ENCODE results near the gene AP3D1.

Gene AP3D1

DNA sequence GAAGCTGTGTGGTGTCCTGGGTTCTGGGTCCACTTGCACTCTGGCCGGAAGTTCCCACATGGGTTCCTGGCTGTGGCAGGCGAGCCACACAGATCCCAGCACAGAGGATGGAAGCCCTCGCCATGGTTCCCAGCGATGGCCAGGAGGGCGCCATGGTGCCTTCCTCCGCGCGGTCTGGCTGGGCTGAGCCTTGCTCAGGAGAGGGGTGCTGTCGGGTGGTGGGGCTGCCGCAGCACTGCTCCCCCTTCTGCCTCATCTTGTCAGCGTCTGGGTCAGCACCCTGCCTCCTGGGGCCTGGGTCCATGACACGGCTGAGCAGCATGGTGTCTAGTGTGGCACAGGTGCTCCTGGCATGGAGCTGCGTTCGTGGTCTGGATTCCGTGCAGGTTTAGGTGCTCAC, 45.9 kb upstream of the AP3D1 start:
- DNase-seq (ENCODE audit: low read depth) = no peak
- H3K4me3 ChIP-seq (ENCODE audit: low read depth, low read length) = no peak overlapping the region
- TF ChIP-seq POLR2A (IDR thresholded peaks at IDR 0.05; ENCODE audit: extremely low read depth, insufficient read length) = no peak
- TF ChIP-seq MYC (IDR thresholded peaks at IDR 0.05; ENCODE audit: low read depth, low read length) = no peak
- TF ChIP-seq, protein P1, sequence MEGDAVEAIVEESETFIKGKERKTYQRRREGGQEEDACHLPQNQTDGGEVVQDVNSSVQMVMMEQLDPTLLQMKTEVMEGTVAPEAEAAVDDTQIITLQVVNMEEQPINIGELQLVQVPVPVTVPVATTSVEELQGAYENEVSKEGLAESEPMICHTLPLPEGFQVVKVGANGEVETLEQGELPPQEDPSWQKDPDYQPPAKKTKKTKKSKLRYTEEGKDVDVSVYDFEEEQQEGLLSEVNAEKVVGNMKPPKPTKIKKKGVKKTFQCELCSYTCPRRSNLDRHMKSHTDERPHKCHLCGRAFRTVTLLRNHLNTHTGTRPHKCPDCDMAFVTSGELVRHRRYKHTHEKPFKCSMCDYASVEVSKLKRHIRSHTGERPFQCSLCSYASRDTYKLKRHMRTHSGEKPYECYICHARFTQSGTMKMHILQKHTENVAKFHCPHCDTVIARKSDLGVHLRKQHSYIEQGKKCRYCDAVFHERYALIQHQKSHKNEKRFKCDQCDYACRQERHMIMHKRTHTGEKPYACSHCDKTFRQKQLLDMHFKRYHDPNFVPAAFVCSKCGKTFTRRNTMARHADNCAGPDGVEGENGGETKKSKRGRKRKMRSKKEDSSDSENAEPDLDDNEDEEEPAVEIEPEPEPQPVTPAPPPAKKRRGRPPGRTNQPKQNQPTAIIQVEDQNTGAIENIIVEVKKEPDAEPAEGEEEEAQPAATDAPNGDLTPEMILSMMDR (IDR thresholded peaks at IDR 0.05; ENCODE audit: low read depth, low read length) = no peak
- TF ChIP-seq, protein P2, sequence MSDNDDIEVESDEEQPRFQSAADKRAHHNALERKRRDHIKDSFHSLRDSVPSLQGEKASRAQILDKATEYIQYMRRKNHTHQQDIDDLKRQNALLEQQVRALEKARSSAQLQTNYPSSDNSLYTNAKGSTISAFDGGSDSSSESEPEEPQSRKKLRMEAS (IDR thresholded peaks at IDR 0.05; ENCODE audit: low read depth, low read length) = no peak

DNA sequence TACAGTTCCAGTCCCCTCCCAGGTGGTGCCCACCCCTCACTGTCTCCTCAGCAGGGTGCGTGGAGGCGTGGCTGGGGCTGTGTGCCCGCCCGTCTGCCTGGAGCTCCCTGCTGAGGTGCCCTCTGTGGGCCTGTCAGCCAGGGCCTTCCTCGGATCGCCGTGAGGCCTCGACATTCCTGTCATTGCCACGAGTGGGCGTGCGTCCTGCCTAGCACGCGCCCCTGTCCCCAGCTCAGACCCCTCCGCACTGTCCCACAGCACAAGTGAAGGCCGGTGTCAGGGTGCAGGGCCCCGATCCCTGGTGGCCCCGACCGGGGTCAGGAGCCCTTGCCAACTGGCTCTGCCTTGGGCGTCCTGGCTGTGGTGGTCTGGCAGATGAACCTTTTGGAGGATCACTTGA, 44.5 kb upstream of the AP3D1 start:
- no peak overlapping the region for H3K4me3 ChIP-seq (ENCODE audit: low read depth, low read length)
- DNase-seq (ENCODE audit: low read depth) = no peak
- TF ChIP-seq, protein P1 (IDR thresholded peaks at IDR 0.05; ENCODE audit: low read depth, low read length) = no peak
- TF ChIP-seq MYC (IDR thresholded peaks at IDR 0.05; ENCODE audit: low read depth, low read length) = no peak
- TF ChIP-seq, protein P2 (IDR thresholded peaks at IDR 0.05; ENCODE audit: low read depth, low read length) = no peak
- no peak for TF ChIP-seq POLR2A (IDR thresholded peaks at IDR 0.05; ENCODE audit: extremely low read depth, insufficient read length)

DNA sequence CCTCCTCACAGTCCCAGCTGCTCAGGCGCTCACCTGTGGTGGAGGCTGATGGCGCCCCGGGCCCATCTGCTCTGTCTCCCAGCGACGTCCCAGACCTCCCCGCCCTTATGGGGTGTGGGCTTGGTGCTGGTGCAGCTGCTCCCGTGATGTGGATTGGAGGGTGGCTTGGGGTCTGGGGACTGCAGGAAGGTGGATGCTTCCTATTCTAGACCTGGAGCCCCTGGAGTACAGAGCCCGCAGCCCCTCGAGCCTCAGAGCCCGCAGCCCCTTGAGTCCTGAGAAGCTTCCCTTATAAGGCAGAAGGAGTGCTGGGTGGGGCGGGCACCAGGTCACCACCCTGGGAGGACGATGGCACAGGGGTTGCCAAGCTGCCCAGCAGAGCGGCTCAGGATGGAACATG, 44.0 kb upstream of the AP3D1 start:
- DNase-seq (ENCODE audit: low read depth) = no peak
- no peak overlapping the region for H3K4me3 ChIP-seq (ENCODE audit: low read depth, low read length)
- TF ChIP-seq, protein P2 (IDR thresholded peaks at IDR 0.05; ENCODE audit: low read depth, low read length) = no peak

DNA sequence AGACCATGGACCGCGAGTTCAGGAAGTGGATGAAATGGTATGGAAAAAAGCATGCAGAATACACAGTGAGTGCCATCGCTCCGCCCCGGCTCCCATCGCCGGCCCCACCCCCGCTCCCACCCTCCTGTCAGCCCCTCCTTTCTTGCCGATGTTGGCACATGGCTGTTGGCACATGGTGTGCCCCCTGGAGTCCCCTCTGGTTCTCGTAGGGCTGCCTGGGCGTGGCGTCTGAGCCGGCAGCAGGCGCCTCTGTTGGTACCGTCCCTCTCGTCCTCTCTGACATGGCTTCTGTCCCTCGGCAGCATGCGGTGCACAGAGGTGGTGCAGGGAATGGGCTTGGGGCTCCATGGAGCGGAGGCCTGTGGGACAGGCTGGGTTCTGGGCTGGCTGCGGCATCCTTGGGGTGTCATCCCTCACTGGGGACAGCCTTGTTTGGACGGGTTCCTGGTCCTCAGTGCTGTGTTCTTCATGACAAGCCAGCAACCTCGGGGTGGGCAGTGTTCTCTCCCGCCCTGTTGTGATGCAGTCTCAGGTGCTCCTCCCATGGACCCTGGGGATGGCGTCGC, 43.2 kb upstream of the AP3D1 start:
- DNase-seq (ENCODE audit: low read depth) = no peak
- no peak overlapping the region for H3K4me3 ChIP-seq (ENCODE audit: low read depth, low read length)
- TF ChIP-seq, protein P2 (IDR thresholded peaks at IDR 0.05; ENCODE audit: low read depth, low read length) = no peak
- TF ChIP-seq POLR2A (IDR thresholded peaks at IDR 0.05; ENCODE audit: extremely low read depth, insufficient read length) (no peak), MYC (IDR thresholded peaks at IDR 0.05; ENCODE audit: low read depth, low read length) (no peak)
- TF ChIP-seq, protein P1 (IDR thresholded peaks at IDR 0.05; ENCODE audit: low read depth, low read length) = no peak

DNA sequence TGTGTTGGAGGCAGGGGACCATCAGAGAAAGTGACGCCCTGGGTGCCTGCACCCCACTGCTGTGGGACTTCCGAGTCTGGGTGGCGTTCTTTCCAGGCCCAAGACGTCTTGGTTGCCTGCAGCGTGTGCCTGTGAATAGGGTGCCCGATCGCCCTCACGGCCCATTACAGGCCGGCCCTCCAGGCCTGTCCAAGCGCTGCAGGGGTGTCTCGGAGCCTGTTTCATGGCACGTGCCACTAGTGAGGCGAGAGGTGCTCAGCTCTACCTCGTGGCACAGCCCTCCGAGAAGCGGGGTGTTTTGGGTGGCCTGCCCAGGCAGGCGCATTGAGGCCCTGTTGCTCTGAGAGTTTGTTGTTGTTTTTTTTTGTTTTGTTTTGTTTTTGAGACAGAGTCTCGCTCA, 42.4 kb upstream of the AP3D1 start:
- TF ChIP-seq, protein P2 (IDR thresholded peaks at IDR 0.05; ENCODE audit: low read depth, low read length) = no peak
- TF ChIP-seq, protein P1 (IDR thresholded peaks at IDR 0.05; ENCODE audit: low read depth, low read length) = no peak
- TF ChIP-seq POLR2A (IDR thresholded peaks at IDR 0.05; ENCODE audit: extremely low read depth, insufficient read length) (no peak), MYC (IDR thresholded peaks at IDR 0.05; ENCODE audit: low read depth, low read length) (no peak)
- no peak overlapping the region for H3K4me3 ChIP-seq (ENCODE audit: low read depth, low read length)
- DNase-seq (ENCODE audit: low read depth) = no peak

DNA sequence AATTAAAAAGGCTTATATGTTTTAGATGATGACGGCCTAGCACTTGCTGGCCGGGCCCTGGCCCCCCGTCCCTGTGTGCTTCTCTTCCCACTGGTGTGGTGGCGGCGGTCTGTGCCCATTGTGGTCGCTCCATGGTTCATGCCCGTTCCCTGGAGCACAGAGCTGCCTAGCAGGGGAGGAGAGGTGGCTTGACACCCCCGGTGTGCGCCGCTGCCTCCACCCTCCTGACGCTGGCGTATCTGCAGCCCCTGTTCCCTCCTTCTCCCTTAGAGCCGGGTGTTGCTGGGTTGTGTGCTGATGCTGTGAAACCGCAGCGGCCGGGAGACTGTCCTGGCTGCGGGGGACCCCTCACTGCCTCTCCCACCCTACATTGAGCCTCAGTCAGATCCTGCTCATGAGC, 41.5 kb upstream of the AP3D1 start:
- H3K4me3 ChIP-seq (ENCODE audit: low read depth, low read length) = no peak overlapping the region
- TF ChIP-seq, protein P2 (IDR thresholded peaks at IDR 0.05; ENCODE audit: low read depth, low read length) = no peak
- TF ChIP-seq, protein P1 (IDR thresholded peaks at IDR 0.05; ENCODE audit: low read depth, low read length) = no peak
- TF ChIP-seq POLR2A (IDR thresholded peaks at IDR 0.05; ENCODE audit: extremely low read depth, insufficient read length) = no peak
- TF ChIP-seq MYC (IDR thresholded peaks at IDR 0.05; ENCODE audit: low read depth, low read length) = no peak
- no peak for DNase-seq (ENCODE audit: low read depth)
